Peyer's patch (tissue), 4 donors: ENCODE data around the gene MORF4L1.
"Not testable (repeated sequence)": the region's sequence is repeated elsewhere in the genome, so short reads cannot be mapped to it uniquely, and the experiment has no call there.

ENCODE experiments used
- POLR2A ChIP-seq, 2 donors: fragments of 450-650 bp; IDR thresholded peaks; one replicate each; pipeline ENCODE4 v1.5.1; 2017; ENCODE audit warnings: antibody characterized with exemption in 2 of 2, mild to moderate bottlenecking in 2 of 2, moderate library complexity in 2 of 2
- TF ChIP-seq, protein P1 (sequence below), 6 experiments: fragments of 450-650 bp in 4 of 6; fragments of 200-600 bp in 2 of 6; sonication (generic) in 1 of 6; IDR thresholded peaks; one replicate each; pipeline ENCODE4 v1.5.1; 2017 to 2019; ENCODE audit warnings: antibody characterized with exemption in 6 of 6, mild to moderate bottlenecking in 3 of 6, moderate library complexity in 1 of 6

DNA sequence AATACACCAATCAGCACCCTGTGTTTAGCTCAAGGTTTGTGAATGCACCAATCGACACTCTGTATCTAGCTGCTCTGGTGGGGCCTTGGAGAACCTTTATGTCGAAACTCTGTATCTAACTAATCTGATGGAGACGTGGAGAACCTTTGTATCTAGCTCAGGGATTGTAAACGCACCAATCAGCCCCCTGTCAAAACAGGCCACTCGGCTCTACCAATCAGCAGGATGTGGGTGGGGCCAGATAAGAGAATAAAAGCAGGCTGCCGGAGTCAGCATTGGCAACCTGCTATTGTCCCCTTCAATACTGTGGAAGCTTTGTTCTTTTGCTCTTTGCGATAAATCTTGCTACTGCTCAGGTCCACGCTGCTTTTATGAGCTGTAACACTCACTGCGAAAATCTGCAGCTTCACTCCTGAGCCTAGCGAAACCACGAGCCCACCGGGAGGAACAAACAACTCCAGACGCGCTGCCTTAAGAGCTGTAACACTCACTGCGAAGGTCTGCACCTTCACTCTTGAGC, 25.2 kb upstream of the MORF4L1 start:
- not testable (repeated sequence) for TF ChIP-seq POLR2A (IDR thresholded peaks at IDR 0.05)
- TF ChIP-seq, protein P1, sequence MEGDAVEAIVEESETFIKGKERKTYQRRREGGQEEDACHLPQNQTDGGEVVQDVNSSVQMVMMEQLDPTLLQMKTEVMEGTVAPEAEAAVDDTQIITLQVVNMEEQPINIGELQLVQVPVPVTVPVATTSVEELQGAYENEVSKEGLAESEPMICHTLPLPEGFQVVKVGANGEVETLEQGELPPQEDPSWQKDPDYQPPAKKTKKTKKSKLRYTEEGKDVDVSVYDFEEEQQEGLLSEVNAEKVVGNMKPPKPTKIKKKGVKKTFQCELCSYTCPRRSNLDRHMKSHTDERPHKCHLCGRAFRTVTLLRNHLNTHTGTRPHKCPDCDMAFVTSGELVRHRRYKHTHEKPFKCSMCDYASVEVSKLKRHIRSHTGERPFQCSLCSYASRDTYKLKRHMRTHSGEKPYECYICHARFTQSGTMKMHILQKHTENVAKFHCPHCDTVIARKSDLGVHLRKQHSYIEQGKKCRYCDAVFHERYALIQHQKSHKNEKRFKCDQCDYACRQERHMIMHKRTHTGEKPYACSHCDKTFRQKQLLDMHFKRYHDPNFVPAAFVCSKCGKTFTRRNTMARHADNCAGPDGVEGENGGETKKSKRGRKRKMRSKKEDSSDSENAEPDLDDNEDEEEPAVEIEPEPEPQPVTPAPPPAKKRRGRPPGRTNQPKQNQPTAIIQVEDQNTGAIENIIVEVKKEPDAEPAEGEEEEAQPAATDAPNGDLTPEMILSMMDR (IDR thresholded peaks at IDR 0.05), result not testable (repeated sequence)
